NCI-H2196 (cell line): ENCODE results near the gene MAGI3.
"Not testable (repeated sequence)": the region's sequence is repeated elsewhere in the genome, so short reads cannot be mapped to it uniquely, and the experiment has no call there.

Experiments used
- DNase-seq: peaks from one replicate; lab custom pipeline; 2025; ENCODE audit not compliant: unreplicated experiment; lab: John Stamatoyannopoulos, UW

Gene MAGI3

GRCh38 chr1:113396585-113396984 lies 6.3 kb downstream of the MAGI3 start:
- no peak for DNase-seq

GRCh38 chr1:113399062-113399583 lies 8.8 kb downstream of the MAGI3 start:
- DNase-seq: no peak

GRCh38 chr1:113401067-113401466 lies 10.8 kb downstream of the MAGI3 start:
- DNase-seq: no peak

GRCh38 chr1:113401728-113402127 lies 11.4 kb downstream of the MAGI3 start:
- no peak for DNase-seq

GRCh38 chr1:113403065-113403464 lies 12.8 kb downstream of the MAGI3 start:
- DNase-seq: no peak

- DNase-seq: no peak
Measured at GRCh38 chr1:113405573-113405972, 15.3 kb downstream of the MAGI3 start.

GRCh38 chr1:113406149-113406548 lies 15.8 kb downstream of the MAGI3 start:
- not testable (repeated sequence) for DNase-seq

- no peak for DNase-seq
Measured at GRCh38 chr1:113409363-113409762, 19.0 kb downstream of the MAGI3 start.

- not testable (repeated sequence) for DNase-seq
Measured at GRCh38 chr1:113412020-113412419, 21.7 kb downstream of the MAGI3 start.

- no peak for DNase-seq
Measured at GRCh38 chr1:113415310-113416070, 25.2 kb downstream of the MAGI3 start.

GRCh38 chr1:113416071-113416470 lies 25.8 kb downstream of the MAGI3 start:
- not testable (repeated sequence) for DNase-seq

- DNase-seq: no peak
Measured at GRCh38 chr1:113416496-113416895, 26.2 kb downstream of the MAGI3 start.

- DNase-seq: no peak
Measured at GRCh38 chr1:113422315-113423068, 32.2 kb downstream of the MAGI3 start.

- DNase-seq: no peak
Measured at GRCh38 chr1:113423826-113424225, 33.5 kb downstream of the MAGI3 start.

- no peak for DNase-seq
Measured at GRCh38 chr1:113429461-113430153, 39.3 kb downstream of the MAGI3 start.

GRCh38 chr1:113433184-113433583 lies 42.9 kb downstream of the MAGI3 start:
- no peak for DNase-seq

- DNase-seq: no peak
Measured at GRCh38 chr1:113434081-113434873, 44.0 kb downstream of the MAGI3 start.

- no peak for DNase-seq
Measured at GRCh38 chr1:113434874-113435175, 44.5 kb downstream of the MAGI3 start.

- no peak for DNase-seq
Measured at GRCh38 chr1:113437554-113438341, 47.4 kb downstream of the MAGI3 start.
